Ovary (tissue), 9 donors: ENCODE measurements around the gene TMEM74B. TPM values are rescaled to one million over a fixed set of nuclear protein-coding genes. Genes with fewer than 3 reads are reported as not detected.

Source experiments
- DNase-seq, 5 donors: peaks; one replicate each; pipeline ENCODE4 v3.0.0-alpha.2; 2019 to 2020
- H3K27ac ChIP-seq, 2 donors: fragments of 200-600 bp; one replicate each; pipeline versions ENCODE4 v1.5.1 to v1.8.0; 2019 to 2022
- H3K27me3 ChIP-seq: fragments of 200-600 bp; one replicate; pipeline ENCODE4 v1.8.0; 2022
- H3K36me3 ChIP-seq: fragments of 200-600 bp; sonication (generic); one replicate; pipeline ENCODE4 v1.5.1; 2019
- H3K4me1 ChIP-seq: one replicate; pipeline ENCODE4 v1.8.1; 2013; ENCODE audit warnings: mild to moderate bottlenecking, moderate library complexity; ENCODE audit not compliant: insufficient read depth
- H3K4me3 ChIP-seq: fragments of 200-600 bp; sonication (generic); one replicate; pipeline ENCODE4 v1.5.1; 2017
- H3K9me3 ChIP-seq, 2 donors: fragments of 200-600 bp in 1 of 2; sonication (generic) in 1 of 2; one replicate each; pipeline versions ENCODE4 v1.5.1 to v1.8.1; 2013 to 2019; ENCODE audit warnings: mild to moderate bottlenecking in 1 of 2, moderate library complexity in 1 of 2
- EP300 ChIP-seq: sonication (generic); formaldehyde crosslinking; IDR thresholded peaks from one replicate; pipeline ENCODE4 v1.6.1; 2017; ENCODE audit warnings: antibody characterized with exemption
- POLR2A ChIP-seq: fragments of 450-650 bp; IDR thresholded peaks from one replicate; pipeline ENCODE4 v1.6.1; 2017; ENCODE audit warnings: antibody characterized with exemption, mild to moderate bottlenecking, moderate library complexity
- WGBS, 3 donors: extraction: QIAGEN DNeasy Blood & Tissue Kit in 1 of 3; methylation state at CpG; one replicate each; pipeline versions ENCODE4 v1.1.5 to v1.1.7; 2013 to 2017; 5-methylcytosine and 5-hydroxymethylcytosine counted together
- intact Hi-C, 4 donors: fragments of 100-400 bp; cut with DNase I; formaldehyde crosslinking; loops; one replicate each; pipeline versions ENCODE4 v1.11.0 to v1.15.1; 2022 to 2023
- polyA plus RNA-seq, 2 donors: library from polyadenylated mRNA; stranded (reverse); fragments of 200-250 nt in 1 of 2; fragments of 350-450 nt in 1 of 2; fragmentation: Illumina TruSeq in 1 of 2; extraction: RNeasy Lipid Tissue Mini Kit (QIAGEN cat#74804) in 1 of 2; gene quantifications; one replicate each; pipeline ENCODE4 v1.2.3, GENCODE V29; 2013 to 2014
- total RNA-seq, 7 donors: library from RNA; depleted of rRNA in 2 of 7; stranded (reverse); fragments of >200 nt in 2 of 7; fragmentation: NEBNext Ultra II Directional in 3 of 7; extraction: Animal tissue kit (Norgen Biotek cat#: 25700) in 3 of 7; gene quantifications; one replicate each; pipeline versions ENCODE4 v1.1.0 to v1.2.4, GENCODE V29; 2016 to 2023
- TF ChIP-seq, protein P1 (sequence below), 3 donors: fragments of 450-650 bp in 2 of 3; fragments of 200-600 bp in 1 of 3; IDR thresholded peaks; one replicate each; pipeline versions ENCODE4 v1.5.1 to v1.8.0; 2016 to 2022; ENCODE audit warnings: antibody characterized with exemption in 3 of 3, mild to moderate bottlenecking in 1 of 3
- donor health status: DM: no; HTN: no; CAD: no; lungs with moderate emphysema.
- donor health status: DM: no; HTN: no; CAD: no.
- donor health status: Bipolar disorder and iron deficiency.
- donor health status: DM: yes; HTN: yes; CAD: no.
- donor health status: DM: no; HTN: no; CAD: no.
- donor health status: DM: yes; HTN: yes; CAD: no.

TMEM74B gene
- total and polyA plus RNA-seq, 9 donors: 0.33 to 1.7 (median 1.0) TPM; not detected in 1

DNA sequence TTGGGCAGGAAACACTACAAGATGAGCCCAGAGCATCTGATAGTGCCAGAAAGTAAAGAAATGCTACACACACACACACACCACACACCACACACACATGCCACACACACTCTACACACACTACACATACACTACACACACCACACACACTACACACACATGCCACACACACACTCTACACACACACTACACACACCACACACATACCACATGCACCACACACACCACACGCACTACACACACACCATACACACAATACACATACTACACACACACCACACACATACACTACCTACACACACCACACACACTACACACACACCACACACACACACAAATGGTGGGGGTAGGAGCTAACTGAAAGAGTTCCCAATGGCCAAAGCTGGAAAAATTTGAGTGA, 3.6 kb upstream of the TMEM74B start:
- Histone ChIP-seq H3K4me1 (no peaks in the 10 kb centered on the region), H3K36me3 (no peaks in the 10 kb centered on the region), H3K27ac (no peak overlapping the region), H3K4me3 (no peak overlapping the region), H3K27me3 (no peaks in the 10 kb centered on the region), H3K9me3 (no peaks in the 10 kb centered on the region)
- TF ChIP-seq EP300: no peak
- TF ChIP-seq POLR2A: no peak
- TF ChIP-seq, protein P1, sequence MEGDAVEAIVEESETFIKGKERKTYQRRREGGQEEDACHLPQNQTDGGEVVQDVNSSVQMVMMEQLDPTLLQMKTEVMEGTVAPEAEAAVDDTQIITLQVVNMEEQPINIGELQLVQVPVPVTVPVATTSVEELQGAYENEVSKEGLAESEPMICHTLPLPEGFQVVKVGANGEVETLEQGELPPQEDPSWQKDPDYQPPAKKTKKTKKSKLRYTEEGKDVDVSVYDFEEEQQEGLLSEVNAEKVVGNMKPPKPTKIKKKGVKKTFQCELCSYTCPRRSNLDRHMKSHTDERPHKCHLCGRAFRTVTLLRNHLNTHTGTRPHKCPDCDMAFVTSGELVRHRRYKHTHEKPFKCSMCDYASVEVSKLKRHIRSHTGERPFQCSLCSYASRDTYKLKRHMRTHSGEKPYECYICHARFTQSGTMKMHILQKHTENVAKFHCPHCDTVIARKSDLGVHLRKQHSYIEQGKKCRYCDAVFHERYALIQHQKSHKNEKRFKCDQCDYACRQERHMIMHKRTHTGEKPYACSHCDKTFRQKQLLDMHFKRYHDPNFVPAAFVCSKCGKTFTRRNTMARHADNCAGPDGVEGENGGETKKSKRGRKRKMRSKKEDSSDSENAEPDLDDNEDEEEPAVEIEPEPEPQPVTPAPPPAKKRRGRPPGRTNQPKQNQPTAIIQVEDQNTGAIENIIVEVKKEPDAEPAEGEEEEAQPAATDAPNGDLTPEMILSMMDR (IDR thresholded peaks at IDR 0.05): no peak
- intact Hi-C loops: no loop called here
- 85 to 93% (median 93%) methylated on average over 1 of the region's 1 CpG for WGBS, 3 donors
- DNase-seq: no peak

- no peaks in the 10 kb centered on the region for H3K36me3 ChIP-seq
- no peaks in the 10 kb centered on the region for H3K4me1 ChIP-seq
- no peak overlapping the region for H3K27ac ChIP-seq
- no peaks in the 10 kb centered on the region for H3K27me3 ChIP-seq
- 57 to 73% (median 58%) methylated on average over 4 of the region's 4 CpGs for WGBS, 3 donors
- DNase-seq: no peak
- TF ChIP-seq POLR2A: no peak
- TF ChIP-seq, protein P1 (IDR thresholded peaks at IDR 0.05): no peak
- intact Hi-C loops: no loop called here
- H3K4me3 ChIP-seq: no peak overlapping the region
- no peaks in the 10 kb centered on the region for H3K9me3 ChIP-seq
Observed at GRCh38 chr20:1187605-1188171, 2.9 kb upstream of the TMEM74B start.

GRCh38 chr20:1186367-1186991, 1.7 kb upstream of the TMEM74B start:
- H3K27me3 ChIP-seq: no peaks in the 10 kb centered on the region
- H3K27ac ChIP-seq: no peak overlapping the region
- intact Hi-C loops: no loop called here
- no peaks in the 10 kb centered on the region for H3K36me3 ChIP-seq
- no peak for DNase-seq
- TF ChIP-seq POLR2A: no peak
- TF ChIP-seq EP300: no peak
- TF ChIP-seq, protein P1 (IDR thresholded peaks at IDR 0.05): no peak
- no peak overlapping the region for H3K4me3 ChIP-seq
- no peaks in the 10 kb centered on the region for H3K9me3 ChIP-seq
- WGBS, 3 donors: 67 to 74% (median 71%) methylated on average over 13 of the region's 13 CpGs
- H3K4me1 ChIP-seq: no peaks in the 10 kb centered on the region

- H3K27me3 ChIP-seq: no peaks in the 10 kb centered on the region
- no peak for TF ChIP-seq EP300
- 8 to 15% (median 11%) methylated on average over 18 to 20 of the region's 20 CpGs for WGBS, 3 donors
- intact Hi-C loops: no loop called here
- no peaks in the 10 kb centered on the region for H3K9me3 ChIP-seq
- H3K27ac ChIP-seq: no peak overlapping the region
- H3K4me1 ChIP-seq: no peaks in the 10 kb centered on the region
- H3K36me3 ChIP-seq: no peaks in the 10 kb centered on the region
- no peak overlapping the region for H3K4me3 ChIP-seq
- no peak for DNase-seq
Observed at GRCh38 chr20:1185790-1186334, 1.1 kb upstream of the TMEM74B start.

DNA sequence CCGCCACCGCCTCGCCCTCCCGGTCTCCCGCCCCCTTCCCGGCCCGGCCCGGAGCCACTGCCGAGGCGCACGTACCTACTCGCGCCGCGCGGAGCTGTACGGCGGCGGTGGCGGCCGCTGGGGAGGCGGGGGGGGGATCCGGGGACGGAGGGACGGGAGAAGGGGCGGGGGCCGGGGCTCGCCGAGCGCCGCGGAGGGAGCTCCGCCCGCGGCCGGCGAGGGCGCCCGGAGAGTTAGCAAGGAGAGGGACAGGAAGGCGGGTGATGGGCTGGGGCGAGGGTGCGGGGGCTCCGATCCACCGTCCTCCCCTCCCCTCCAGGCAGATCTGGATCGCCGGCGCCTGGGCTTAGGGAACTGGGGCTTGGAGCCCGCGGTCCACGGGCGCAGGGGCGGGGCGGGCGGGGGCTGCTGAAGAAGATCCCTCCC, 548 bp upstream of the TMEM74B start:
- no peak overlapping the region for H3K27ac ChIP-seq
- no peaks in the 10 kb centered on the region for H3K27me3 ChIP-seq
- H3K4me1 ChIP-seq: no peaks in the 10 kb centered on the region
- WGBS, 3 donors: 0 to 1% (median 1%) methylated on average over 11 to 54 of the region's 54 CpGs
- intact Hi-C loops: no loop called here
- TF ChIP-seq, protein P1 (IDR thresholded peaks at IDR 0.05): no peak
- TF ChIP-seq POLR2A (no peak), EP300 (no peak)
- no peaks in the 10 kb centered on the region for H3K9me3 ChIP-seq
- no peaks in the 10 kb centered on the region for H3K36me3 ChIP-seq
- no peak overlapping the region for H3K4me3 ChIP-seq
- no peak for DNase-seq
